Esophagus muscularis mucosa (tissue), 4 donors: Measurements from ENCODE around the gene XYLT1.

Experiments
- CTCF ChIP-seq, 3 experiments: fragments of 200-600 bp in 2 of 3; fragments of 450-650 bp in 1 of 3; sonication (generic) in 2 of 3; IDR thresholded peaks; one replicate each; pipeline ENCODE4 v1.5.1; 2017 to 2019; ENCODE audit warnings: antibody characterized with exemption in 3 of 3, mild to moderate bottlenecking in 2 of 3, moderate library complexity in 1 of 3
- EP300 ChIP-seq: sonication (generic); formaldehyde crosslinking; IDR thresholded peaks from one replicate; pipeline ENCODE4 v1.6.1; 2017; ENCODE audit warnings: antibody characterized with exemption
- POLR2A ChIP-seq: fragments of 450-650 bp; IDR thresholded peaks from one replicate; pipeline ENCODE4 v1.6.1; 2017; ENCODE audit warnings: antibody characterized with exemption, moderate library complexity, mild to moderate bottlenecking, low read depth
- POLR2AphosphoS5 ChIP-seq, 2 donors: sonication (generic); formaldehyde crosslinking; IDR thresholded peaks; one replicate each; pipeline ENCODE4 v1.6.1; 2017; ENCODE audit warnings: antibody characterized with exemption in 2 of 2

- no peak for TF ChIP-seq CTCF (IDR thresholded peaks at IDR 0.05)
- no peak for TF ChIP-seq POLR2A
- no peak for TF ChIP-seq POLR2AphosphoS5 (IDR thresholded peaks at IDR 0.05)
- TF ChIP-seq EP300: no peak
Observed at GRCh38 chr16:17104654-17105053, 366.1 kb downstream of the XYLT1 start.
